Body of pancreas (tissue), 4 donors: ENCODE data around the gene RSRC2.

ENCODE experiments used
- POLR2A ChIP-seq, 3 donors: fragments of 450-650 bp; IDR thresholded peaks; one replicate each; pipeline ENCODE4 v1.6.1; 2016; ENCODE audit warnings: antibody characterized with exemption in 3 of 3, mild to moderate bottlenecking in 2 of 3
- TF ChIP-seq, protein P1 (sequence below), 7 experiments: fragments of 450-650 bp in 4 of 7; fragments of 200-600 bp in 3 of 7; sonication (generic) in 3 of 7; IDR thresholded peaks; one replicate each; pipeline ENCODE4 v1.5.1; 2016 to 2019; ENCODE audit warnings: antibody characterized with exemption in 7 of 7

DNA sequence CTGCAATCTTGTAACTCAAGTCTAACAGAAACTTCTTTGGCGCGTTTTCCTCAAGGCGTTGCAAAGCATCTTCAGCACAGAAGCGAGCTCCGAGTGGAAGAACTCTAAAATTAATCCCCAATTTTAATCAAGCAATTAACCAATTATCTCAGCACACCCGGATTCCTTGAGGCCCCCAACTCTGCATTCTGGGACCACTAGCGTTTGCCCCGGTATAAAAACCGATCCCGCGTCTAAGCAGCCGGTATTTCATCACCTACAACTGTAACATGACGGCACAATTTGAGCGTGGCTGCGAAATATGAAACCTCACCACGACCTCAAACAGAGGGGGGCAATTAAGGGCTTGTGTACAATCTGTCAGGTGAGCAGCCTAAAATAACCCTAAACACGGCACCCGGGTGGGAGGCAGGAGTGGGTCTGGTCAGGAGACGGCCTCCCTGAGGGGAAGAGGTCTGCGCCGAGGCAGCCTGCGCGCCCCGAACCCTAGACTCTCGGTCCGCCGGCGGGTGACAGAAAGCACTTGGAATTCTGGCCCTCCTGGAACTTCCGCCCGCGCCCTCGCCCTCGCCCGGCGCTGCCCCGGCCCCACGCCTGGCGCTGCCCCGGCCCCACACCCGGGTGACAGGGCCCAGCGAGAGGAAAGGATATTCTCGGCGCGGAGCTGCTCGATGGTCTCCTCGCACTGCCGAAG lies 26.6 kb downstream of the RSRC2 start:
- TF ChIP-seq, protein P1, sequence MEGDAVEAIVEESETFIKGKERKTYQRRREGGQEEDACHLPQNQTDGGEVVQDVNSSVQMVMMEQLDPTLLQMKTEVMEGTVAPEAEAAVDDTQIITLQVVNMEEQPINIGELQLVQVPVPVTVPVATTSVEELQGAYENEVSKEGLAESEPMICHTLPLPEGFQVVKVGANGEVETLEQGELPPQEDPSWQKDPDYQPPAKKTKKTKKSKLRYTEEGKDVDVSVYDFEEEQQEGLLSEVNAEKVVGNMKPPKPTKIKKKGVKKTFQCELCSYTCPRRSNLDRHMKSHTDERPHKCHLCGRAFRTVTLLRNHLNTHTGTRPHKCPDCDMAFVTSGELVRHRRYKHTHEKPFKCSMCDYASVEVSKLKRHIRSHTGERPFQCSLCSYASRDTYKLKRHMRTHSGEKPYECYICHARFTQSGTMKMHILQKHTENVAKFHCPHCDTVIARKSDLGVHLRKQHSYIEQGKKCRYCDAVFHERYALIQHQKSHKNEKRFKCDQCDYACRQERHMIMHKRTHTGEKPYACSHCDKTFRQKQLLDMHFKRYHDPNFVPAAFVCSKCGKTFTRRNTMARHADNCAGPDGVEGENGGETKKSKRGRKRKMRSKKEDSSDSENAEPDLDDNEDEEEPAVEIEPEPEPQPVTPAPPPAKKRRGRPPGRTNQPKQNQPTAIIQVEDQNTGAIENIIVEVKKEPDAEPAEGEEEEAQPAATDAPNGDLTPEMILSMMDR (IDR thresholded peaks at IDR 0.05): no peak
- TF ChIP-seq POLR2A (IDR thresholded peaks at IDR 0.05): no peak
